OCI-LY1 (cell line): ENCODE data around the gene PDLIM5.

Source experiments
- CTCF ChIP-seq: fragments of 200-600 bp; sonication (generic), shearing (Covaris generic); IDR thresholded peaks from 2 replicates; pipeline ENCODE4 v1.5.1; 2017; ENCODE audit warnings: mild to moderate bottlenecking, antibody characterized with exemption, low read length, moderate library complexity, mixed read lengths
- EZH2 ChIP-seq: fragments of 200-600 bp; sonication (generic), shearing (Covaris generic); IDR thresholded peaks from 2 replicates; pipeline ENCODE4 v1.8.0; 2017; ENCODE audit warnings: borderline replicate concordance, mixed run types, mild to moderate bottlenecking, antibody characterized with exemption, low read length, moderate library complexity, mixed read lengths

- TF ChIP-seq CTCF = peak; percentile 9; the same call in 1 of the 2 replicates
- no peak for TF ChIP-seq EZH2
These were observed 119.6 kb downstream of the PDLIM5 start for GRCh38 chr4:94571298-94571697.
